Measurements from ENCODE around the gene TEDC2.
A peak's percentile ranks its signal among the peaks of the same experiment; 100 is the strongest.

TEDC2 gene

DNA sequence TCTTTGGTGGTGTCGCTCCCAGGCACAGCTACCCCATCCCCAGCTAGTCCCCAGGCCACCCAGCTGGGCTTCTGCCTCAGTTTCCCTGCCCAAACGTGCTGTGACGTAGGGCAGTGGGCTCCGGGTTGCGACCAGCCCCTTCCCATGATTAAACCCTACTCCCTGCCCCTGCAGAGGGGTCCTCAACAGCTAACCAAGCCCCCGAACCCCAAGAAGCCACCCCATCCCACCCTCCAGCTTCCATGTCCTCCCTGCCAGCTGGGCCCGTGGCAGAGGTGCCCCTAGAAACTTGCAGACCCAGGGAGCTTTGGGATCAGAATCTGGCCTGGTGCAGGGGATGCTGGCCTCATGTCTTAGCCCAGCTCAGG is 10.3 kb downstream of the TEDC2 start:
- Histone ChIP-seq H3K4me3 (ENCODE audit: low read depth, low read length) (no peak overlapping the region), H3K27me3 (ENCODE audit: control insufficient read depth, insufficient read depth, low read length) (peaks cover 16% of the 10 kb centered on the region), H3K4me1 (ENCODE audit: control insufficient read depth, insufficient read depth, low read length) (peaks cover 11% of the 10 kb centered on the region), H3K36me3 (ENCODE audit: control insufficient read depth, insufficient read depth, low read length) (peaks cover 6% of the 10 kb centered on the region), H3K9me3 (ENCODE audit: control insufficient read depth, insufficient read depth, low read length) (no peaks in the 10 kb centered on the region), H3K9ac (ENCODE audit: low read depth, low read length) (no peak overlapping the region)

DNA sequence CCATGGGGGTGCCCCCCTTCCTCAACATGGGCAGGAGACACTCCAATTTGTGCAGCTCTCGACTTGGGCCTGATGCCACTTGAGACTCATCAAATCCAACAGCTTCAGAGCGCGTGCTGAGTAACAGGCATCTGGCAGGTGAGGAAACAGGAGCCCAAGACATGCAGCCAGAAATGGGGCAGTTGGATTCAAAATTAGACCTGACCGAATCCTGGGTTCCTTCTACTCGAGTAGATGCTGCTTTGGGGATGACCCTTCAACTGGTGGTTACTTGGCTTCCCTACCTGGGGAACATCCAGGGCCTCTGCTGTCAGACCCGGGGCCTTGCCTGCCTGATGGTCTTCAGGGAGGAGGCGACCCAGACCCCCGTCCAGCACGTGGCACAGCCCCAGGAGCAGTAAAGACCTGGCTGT is 10.7 kb downstream of the TEDC2 start:
- Histone ChIP-seq H3K9ac (ENCODE audit: low read depth, low read length) (no peak overlapping the region), H3K4me3 (ENCODE audit: low read depth, low read length) (peak overlapping the region; percentile 26), H3K9me3 (ENCODE audit: control insufficient read depth, insufficient read depth, low read length) (no peaks in the 10 kb centered on the region), H3K4me1 (ENCODE audit: control insufficient read depth, insufficient read depth, low read length) (peaks cover 11% of the 10 kb centered on the region), H3K27me3 (ENCODE audit: control insufficient read depth, insufficient read depth, low read length) (peaks cover 16% of the 10 kb centered on the region), H3K36me3 (ENCODE audit: control insufficient read depth, insufficient read depth, low read length) (peaks cover 4% of the 10 kb centered on the region)

DNA sequence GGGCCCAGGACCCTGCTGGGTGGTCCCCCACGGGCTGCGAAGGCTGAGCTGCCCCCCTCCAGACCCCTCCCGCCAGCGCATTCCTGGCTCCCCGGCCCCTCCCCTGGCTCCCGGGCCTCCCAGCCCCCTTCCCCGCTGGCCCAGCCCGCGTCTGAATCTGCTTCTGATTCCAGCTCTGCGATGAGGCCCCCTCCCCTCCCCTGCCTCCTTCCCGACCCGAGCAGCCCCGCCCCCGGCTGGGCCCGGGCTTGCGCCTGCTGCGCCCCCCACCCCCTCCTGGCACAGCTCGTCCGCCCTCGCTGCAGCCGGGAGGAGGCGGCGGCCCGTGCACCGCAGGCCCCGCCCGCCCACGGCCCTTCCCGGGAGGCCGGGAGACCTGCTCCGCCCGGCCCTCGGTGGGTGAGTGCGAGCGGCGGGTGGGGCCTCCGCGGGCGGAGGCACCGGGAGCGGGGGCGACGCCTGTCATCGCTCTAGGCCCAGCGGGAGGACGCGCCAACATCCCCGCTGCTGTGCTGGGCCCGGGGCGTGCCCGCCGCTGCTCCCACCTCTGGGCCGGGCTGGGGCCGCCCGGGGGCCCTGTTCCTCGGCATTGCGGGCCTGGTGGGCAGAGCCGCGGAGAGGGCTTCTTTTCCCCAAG is 11.2 kb downstream of the TEDC2 start, which contains the start of gene NTN3:
Gene NTN3 (plus strand): TSS at position 282 of the 637 bp plus-strand sequence. CDS start 405 bp downstream, outside the sequence.
- peaks cover 16% of the 10 kb centered on the region for H3K27me3 ChIP-seq (ENCODE audit: control insufficient read depth, insufficient read depth, low read length)
- peak within 1 kb of the TSS; percentile 26 for H3K4me3 ChIP-seq (ENCODE audit: low read depth, low read length)

DNA sequence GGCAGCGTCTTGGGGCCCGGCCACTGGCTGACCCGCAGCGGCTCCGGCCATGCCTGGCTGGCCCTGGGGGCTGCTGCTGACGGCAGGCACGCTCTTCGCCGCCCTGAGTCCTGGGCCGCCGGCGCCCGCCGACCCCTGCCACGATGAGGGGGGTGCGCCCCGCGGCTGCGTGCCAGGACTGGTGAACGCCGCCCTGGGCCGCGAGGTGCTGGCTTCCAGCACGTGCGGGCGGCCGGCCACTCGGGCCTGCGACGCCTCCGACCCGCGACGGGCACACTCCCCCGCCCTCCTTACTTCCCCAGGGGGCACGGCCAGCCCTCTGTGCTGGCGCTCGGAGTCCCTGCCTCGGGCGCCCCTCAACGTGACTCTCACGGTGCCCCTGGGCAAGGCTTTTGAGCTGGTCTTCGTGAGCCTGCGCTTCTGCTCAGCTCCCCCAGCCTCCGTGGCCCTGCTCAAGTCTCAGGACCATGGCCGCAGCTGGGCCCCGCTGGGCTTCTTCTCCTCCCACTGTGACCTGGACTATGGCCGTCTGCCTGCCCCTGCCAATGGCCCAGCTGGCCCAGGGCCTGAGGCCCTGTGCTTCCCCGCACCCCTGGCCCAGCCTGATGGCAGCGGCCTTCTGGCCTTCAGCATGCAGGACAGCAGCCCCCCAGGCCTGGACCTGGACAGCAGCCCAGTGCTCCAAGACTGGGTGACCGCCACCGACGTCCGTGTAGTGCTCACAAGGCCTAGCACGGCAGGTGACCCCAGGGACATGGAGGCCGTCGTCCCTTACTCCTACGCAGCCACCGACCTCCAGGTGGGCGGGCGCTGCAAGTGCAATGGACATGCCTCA is 12.0 kb downstream of the TEDC2 start:
- H3K9ac ChIP-seq (ENCODE audit: low read depth, low read length) = no peak overlapping the region
- peaks cover 16% of the 10 kb centered on the region for H3K27me3 ChIP-seq (ENCODE audit: control insufficient read depth, insufficient read depth, low read length)
- H3K9me3 ChIP-seq (ENCODE audit: control insufficient read depth, insufficient read depth, low read length) = no peaks in the 10 kb centered on the region
- H3K36me3 ChIP-seq (ENCODE audit: control insufficient read depth, insufficient read depth, low read length) = no peaks in the 10 kb centered on the region
- H3K4me3 ChIP-seq (ENCODE audit: low read depth, low read length) = peak overlapping the region; percentile 18
- peaks cover 13% of the 10 kb centered on the region for H3K4me1 ChIP-seq (ENCODE audit: control insufficient read depth, insufficient read depth, low read length)

More for the DNA sequence above, 11.2 kb downstream of the TEDC2 start, which contains the start of gene NTN3:
- Histone ChIP-seq H3K4me1 (ENCODE audit: control insufficient read depth, insufficient read depth, low read length) (peaks cover 13% of the 10 kb centered on the region), H3K9ac (ENCODE audit: low read depth, low read length) (no peak within 1 kb of the TSS), H3K9me3 (ENCODE audit: control insufficient read depth, insufficient read depth, low read length) (no peaks in the 10 kb centered on the region), H3K36me3 (ENCODE audit: control insufficient read depth, insufficient read depth, low read length) (no peaks in the 10 kb centered on the region)

DNA sequence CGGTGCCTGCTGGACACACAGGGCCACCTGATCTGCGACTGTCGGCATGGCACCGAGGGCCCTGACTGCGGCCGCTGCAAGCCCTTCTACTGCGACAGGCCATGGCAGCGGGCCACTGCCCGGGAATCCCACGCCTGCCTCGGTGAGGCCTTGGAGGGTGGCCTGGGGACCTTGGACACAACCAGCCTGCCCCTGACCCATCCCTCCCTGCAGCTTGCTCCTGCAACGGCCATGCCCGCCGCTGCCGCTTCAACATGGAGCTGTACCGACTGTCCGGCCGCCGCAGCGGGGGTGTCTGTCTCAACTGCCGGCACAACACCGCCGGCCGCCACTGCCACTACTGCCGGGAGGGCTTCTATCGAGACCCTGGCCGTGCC is 12.6 kb downstream of the TEDC2 start:
- no peak overlapping the region for H3K9ac ChIP-seq (ENCODE audit: low read depth, low read length)

DNA sequence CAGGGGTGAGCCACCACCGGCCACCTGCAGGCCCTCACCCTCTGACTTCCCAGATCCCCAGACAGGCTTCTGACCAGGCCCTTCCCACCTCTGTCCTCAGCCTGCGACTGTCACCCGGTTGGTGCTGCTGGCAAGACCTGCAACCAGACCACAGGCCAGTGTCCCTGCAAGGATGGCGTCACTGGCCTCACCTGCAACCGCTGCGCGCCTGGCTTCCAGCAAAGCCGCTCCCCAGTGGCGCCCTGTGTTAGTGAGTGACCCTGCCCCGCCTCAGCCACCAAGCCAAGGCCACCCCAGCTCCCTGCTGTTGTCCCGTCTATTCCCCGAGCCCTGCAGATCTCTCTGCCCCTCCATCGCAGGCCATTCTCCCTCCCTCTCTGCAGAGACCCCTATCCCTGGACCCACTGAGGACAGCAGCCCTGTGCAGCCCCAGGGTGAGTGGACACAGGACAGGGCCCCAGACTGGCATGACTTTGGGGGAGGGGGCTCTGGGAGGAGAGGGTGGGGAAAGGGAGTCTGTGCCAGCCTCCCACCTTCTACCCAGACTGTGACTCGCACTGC is 13.1 kb downstream of the TEDC2 start:
- Histone ChIP-seq H3K9me3 (ENCODE audit: control insufficient read depth, insufficient read depth, low read length) (no peaks in the 10 kb centered on the region), H3K9ac (ENCODE audit: low read depth, low read length) (no peak overlapping the region), H3K27me3 (ENCODE audit: control insufficient read depth, insufficient read depth, low read length) (peaks cover 16% of the 10 kb centered on the region), H3K4me3 (ENCODE audit: low read depth, low read length) (peak overlapping the region; percentile 45), H3K36me3 (ENCODE audit: control insufficient read depth, insufficient read depth, low read length) (no peaks in the 10 kb centered on the region), H3K4me1 (ENCODE audit: control insufficient read depth, insufficient read depth, low read length) (peaks cover 12% of the 10 kb centered on the region)

More for the DNA sequence above, 12.6 kb downstream of the TEDC2 start:
- no peaks in the 10 kb centered on the region for H3K36me3 ChIP-seq (ENCODE audit: control insufficient read depth, insufficient read depth, low read length)
- no peaks in the 10 kb centered on the region for H3K9me3 ChIP-seq (ENCODE audit: control insufficient read depth, insufficient read depth, low read length)
- H3K4me1 ChIP-seq (ENCODE audit: control insufficient read depth, insufficient read depth, low read length) = peaks cover 12% of the 10 kb centered on the region
- peaks cover 16% of the 10 kb centered on the region for H3K27me3 ChIP-seq (ENCODE audit: control insufficient read depth, insufficient read depth, low read length)
- H3K4me3 ChIP-seq (ENCODE audit: low read depth, low read length) = no peak overlapping the region

DNA sequence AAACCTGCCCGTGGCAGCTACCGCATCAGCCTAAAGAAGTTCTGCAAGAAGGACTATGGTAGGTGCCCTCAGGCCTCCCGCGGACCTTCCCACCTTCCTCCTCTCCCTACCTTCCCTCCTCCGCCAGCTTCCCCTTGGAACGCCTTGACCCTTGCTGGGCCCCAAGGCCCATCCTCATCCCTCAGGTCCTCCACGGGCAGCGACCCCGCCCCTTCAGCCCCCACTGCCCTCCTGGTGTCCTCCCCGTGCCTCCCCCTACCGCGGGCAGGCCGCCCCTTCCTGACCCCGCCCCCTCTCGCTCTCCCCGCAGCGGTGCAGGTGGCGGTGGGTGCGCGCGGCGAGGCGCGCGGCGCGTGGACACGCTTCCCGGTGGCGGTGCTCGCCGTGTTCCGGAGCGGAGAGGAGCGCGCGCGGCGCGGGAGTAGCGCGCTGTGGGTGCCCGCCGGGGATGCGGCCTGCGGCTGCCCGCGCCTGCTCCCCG is 13.6 kb downstream of the TEDC2 start:
- no peak overlapping the region for H3K9ac ChIP-seq (ENCODE audit: low read depth, low read length)
- peaks cover 16% of the 10 kb centered on the region for H3K27me3 ChIP-seq (ENCODE audit: control insufficient read depth, insufficient read depth, low read length)
- no peaks in the 10 kb centered on the region for H3K36me3 ChIP-seq (ENCODE audit: control insufficient read depth, insufficient read depth, low read length)
- peak overlapping the region; percentile 45 for H3K4me3 ChIP-seq (ENCODE audit: low read depth, low read length)
- no peaks in the 10 kb centered on the region for H3K9me3 ChIP-seq (ENCODE audit: control insufficient read depth, insufficient read depth, low read length)
- peaks cover 12% of the 10 kb centered on the region for H3K4me1 ChIP-seq (ENCODE audit: control insufficient read depth, insufficient read depth, low read length)

DNA sequence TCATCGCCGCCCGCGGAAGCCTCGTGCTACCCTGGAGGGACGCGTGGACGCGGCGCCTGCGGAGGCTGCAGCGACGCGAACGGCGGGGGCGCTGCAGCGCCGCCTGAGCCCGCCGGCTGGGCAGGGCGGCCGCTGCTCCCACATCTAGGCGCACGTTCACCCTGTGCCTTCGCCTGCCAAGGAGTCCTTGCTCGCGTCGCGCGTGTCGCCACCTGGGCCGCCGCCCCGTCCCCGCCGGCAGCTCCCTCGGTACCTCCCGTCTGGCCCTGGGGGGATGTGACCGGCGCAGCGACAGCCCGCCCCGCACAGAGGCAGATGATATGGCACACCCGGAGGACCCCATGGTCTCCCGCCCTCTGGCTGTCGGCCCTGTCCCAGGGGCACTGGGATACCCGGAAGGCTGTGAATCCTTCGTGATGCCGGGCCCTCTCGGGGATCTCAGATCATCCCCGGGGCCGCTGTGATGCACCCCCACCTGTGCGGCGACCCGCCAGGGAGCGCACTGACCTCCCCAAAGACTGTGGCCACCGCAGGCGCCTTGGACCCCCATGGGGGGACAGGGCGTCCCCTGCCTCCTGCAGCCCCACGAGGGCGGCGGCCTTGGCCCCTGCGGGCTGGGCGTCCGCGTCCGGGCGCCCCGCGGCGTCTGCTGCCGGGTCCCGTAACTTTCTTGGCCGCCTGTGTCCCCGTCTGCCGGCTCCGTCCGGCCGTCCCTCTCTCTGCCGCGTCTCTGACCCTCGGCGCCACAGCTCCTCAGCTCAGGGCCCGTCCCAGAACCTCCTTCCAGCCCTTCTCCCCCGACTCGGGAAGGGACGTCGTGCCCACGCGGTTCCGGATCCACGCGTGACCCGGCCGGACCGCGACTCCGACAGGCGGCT is 14.3 kb downstream of the TEDC2 start:
- Histone ChIP-seq H3K36me3 (ENCODE audit: control insufficient read depth, insufficient read depth, low read length) (no peaks in the 10 kb centered on the region), H3K27me3 (ENCODE audit: control insufficient read depth, insufficient read depth, low read length) (peaks cover 16% of the 10 kb centered on the region), H3K4me1 (ENCODE audit: control insufficient read depth, insufficient read depth, low read length) (peaks cover 8% of the 10 kb centered on the region), H3K9me3 (ENCODE audit: control insufficient read depth, insufficient read depth, low read length) (no peaks in the 10 kb centered on the region), H3K9ac (ENCODE audit: low read depth, low read length) (peak overlapping the region; percentile 60), H3K4me3 (ENCODE audit: low read depth, low read length) (peak overlapping the region; percentile 70)

DNA sequence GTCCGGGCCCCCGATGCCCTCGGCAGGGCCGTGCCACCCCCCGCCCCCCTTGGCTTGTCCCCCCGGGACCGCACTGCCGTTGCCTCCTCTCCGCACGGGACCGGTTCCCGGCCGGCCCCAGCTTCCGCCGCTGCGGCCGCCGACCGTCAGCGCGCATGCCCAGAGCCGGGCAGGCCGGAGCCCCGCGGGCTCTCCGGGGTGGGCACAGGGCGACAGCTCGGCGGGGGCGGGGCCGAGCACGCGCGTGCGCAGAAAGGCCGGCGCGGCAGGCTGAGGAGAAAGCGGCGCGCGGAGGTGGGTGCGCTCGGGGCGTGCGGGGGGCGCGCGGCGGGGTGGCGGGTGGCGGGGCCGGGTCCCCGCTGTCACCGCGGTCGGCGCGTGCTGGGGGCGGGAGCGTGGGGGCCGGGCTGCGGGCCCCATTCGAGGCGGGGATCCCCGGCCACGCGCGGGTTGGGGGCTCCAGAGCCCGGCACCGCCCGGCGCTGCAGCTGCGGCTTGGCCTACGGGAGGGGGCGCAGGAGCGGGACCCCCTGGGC is 15.0 kb downstream of the TEDC2 start, which contains the start of gene TBC1D24:
Gene TBC1D24 (plus strand): TSS at position 251 of the 536 bp plus-strand sequence. CDS start 21,022 bp downstream, outside the sequence.
- Histone ChIP-seq H3K9me3 (ENCODE audit: control insufficient read depth, insufficient read depth, low read length) (no peaks in the 10 kb centered on the region), H3K4me1 (ENCODE audit: control insufficient read depth, insufficient read depth, low read length) (peaks cover 4% of the 10 kb centered on the region), H3K27me3 (ENCODE audit: control insufficient read depth, insufficient read depth, low read length) (peaks cover 11% of the 10 kb centered on the region), H3K4me3 (ENCODE audit: low read depth, low read length) (peak within 1 kb of the TSS; percentile 70), H3K36me3 (ENCODE audit: control insufficient read depth, insufficient read depth, low read length) (no peaks in the 10 kb centered on the region), H3K9ac (ENCODE audit: low read depth, low read length) (peak within 1 kb of the TSS; percentile 60)

DNA sequence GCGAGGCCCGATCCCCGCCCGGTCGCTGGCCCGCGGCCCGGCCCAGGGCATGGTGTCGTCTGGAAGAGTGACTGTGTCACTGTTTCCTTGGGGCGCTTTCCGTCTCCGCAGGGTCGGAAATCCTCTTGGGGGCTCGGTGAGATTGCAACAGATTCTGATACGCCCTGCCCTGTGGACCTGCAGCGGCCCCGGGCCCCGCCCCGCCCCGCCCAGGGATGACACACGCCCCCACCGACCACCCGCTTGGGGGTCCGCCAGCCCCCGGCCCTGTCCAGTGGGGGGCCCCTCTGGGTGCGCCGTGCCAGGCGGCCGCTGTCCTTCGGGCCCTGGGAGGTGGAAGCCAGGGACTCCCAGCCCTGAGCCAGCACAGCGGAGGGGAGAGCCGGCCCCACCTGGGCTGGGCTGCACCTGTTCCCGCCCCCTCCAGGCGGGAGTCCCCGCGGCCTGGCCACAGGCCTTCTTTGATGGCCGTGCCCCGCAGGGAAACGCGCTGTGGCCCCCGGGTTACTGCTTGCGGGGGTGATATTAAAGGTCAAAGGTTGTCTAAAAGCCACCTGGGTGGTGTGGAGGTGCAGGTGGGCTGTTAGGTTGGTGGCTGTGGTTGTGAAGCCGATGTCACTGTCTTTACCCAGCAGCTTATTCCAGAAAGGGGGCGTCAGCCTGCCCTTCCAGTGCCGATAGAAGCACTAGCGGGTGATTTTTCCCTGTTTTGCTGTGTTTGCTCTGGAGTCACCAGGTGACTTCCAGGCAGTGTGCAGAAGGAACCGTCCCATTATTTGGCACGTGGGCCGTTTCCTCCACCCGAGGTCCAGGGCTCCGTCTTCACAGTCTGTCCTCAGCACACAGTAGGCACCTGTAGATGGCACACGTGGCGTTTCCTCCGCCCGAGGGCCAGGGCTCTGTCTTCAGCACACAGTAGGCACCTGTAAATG is 15.8 kb downstream of the TEDC2 start:
- Histone ChIP-seq H3K27me3 (ENCODE audit: control insufficient read depth, insufficient read depth, low read length) (peaks cover 9% of the 10 kb centered on the region), H3K36me3 (ENCODE audit: control insufficient read depth, insufficient read depth, low read length) (no peaks in the 10 kb centered on the region), H3K4me1 (ENCODE audit: control insufficient read depth, insufficient read depth, low read length) (peaks cover 2% of the 10 kb centered on the region), H3K9ac (ENCODE audit: low read depth, low read length) (no peak overlapping the region), H3K9me3 (ENCODE audit: control insufficient read depth, insufficient read depth, low read length) (no peaks in the 10 kb centered on the region), H3K4me3 (ENCODE audit: low read depth, low read length) (peak overlapping the region; percentile 59)

All from iPS-15b (cell line).